ENCODE measurements around the gene DAGLB.
"Not testable (repeated sequence)": the region's sequence is repeated elsewhere in the genome, so short reads cannot be mapped to it uniquely, and the experiment has no call there.

The DAGLB gene

GRCh38 chr7:6394114-6394513 lies 53.6 kb downstream of the DAGLB start:
- no peak for DNase-seq

DNA sequence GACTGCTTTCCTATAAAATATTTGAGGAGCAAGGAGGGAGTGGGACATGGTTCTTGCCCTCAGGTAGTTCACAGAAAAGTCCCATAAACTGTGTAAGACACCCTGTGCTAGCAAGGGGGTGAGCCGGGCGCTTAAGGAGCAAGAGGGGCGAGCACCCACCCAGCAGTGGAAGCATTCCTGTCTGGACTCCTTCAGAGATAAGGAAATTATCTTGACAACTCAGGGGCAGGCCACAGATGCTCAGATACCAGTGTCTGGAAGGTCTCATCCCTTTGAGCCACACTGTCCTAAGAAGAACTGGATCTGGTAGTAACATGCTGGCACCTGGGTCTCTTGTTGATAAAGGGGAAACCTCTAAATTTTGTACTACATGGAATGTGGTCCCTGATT lies 54.1 kb downstream of the DAGLB start:
- no peak for DNase-seq

DNA sequence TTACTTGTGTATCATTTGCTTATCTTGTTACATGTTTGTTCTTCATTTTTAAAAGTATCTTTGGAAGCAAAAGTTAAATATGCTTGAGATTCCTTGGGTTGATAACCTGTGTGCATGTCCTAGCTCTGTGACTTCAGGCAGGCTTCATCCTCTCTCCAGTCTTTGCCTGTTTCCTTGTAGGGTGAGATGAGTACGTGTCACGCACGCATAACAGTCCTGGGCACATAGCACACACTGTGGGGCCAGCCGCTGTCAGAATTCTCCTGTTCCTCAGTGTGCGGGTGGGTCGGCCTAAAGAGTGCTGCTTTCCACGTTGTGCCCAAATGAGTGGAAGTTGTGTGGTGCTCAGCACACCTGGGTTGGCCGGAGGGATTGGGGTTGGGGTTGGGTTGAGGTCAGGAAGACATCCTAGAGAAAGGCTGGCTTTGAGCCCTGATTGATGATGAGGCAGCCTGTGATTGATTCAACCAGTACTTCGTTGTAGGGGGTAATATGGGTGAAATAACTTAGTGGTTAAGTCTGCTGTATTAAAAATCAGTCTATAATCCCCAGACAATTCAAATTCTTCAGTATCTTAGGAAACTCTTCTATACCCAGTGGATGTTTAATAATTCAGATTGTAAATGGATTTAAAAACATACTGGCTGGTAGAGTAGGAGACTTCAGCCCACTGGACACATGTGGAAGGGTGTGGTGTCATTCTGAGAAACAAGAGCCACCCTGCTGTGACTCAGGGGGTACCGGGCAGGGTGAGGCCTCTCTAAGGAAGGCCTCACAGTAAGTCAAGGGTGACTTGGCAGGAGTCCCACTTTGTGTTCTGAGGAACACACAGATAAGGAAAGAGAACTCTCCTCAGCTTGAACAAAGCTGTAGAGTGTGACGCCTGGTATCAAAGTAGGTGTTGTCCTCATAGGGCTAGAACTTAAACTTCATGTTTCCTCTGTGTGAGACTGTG lies 54.8 kb downstream of the DAGLB start:
- DNase-seq = peak; percentile 87

DNA sequence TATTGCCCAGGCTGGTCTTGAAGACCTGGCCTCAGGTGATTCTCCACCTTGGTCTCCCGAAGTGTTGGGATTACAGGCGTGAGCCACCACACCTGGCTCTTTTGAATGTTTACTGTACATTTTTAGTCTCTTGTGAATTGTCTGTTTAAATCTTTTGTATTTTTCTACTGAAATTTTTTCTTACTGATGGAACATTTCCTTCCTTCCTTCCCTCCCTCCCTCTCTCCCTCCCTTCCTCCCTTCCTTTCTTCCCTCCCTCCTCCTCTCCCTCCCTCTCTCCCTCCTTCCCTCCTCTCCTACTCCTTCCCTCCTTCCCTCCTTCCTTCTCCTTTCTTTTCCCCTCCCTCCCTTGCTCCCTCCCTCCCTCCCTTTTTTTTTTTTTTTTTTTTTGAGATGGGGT lies 58.0 kb downstream of the DAGLB start:
- no peak for DNase-seq

- no peak for DNase-seq
These were observed 59.9 kb downstream of the DAGLB start for GRCh38 chr7:6387734-6388294.

- no peak for DNase-seq
These were observed 61.0 kb downstream of the DAGLB start for GRCh38 chr7:6386779-6387178.

DNA sequence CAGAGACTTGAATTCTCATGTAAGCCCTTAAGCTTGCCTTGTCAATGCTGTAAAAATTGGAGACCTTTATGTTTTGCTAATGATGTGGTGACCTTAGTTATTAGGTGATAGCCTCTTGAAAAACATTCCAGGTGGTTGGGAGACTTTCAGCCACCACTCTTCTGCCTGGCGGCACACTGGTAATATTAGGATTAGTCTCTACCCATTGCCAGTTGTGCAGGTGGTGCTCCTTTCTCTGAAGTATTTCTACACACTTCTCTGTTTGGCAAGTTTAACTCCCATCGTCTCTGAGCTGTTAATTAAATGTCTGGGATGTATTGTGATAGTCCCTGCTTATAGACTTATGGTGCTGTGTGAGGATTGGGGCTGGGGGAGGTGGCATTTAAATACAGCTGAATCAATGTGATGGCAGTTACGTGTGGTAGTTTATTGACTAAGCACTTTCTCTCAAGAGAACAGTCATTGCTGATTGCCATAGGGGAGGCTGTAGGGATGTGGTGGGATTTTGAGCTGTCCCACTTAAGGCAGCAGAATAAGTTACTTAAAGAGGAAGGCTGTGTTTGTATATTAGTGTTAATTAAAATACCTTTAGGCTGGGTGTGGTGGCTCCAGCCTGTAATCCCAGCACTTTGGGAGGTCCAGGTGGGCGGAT lies 61.7 kb downstream of the DAGLB start:
- DNase-seq = no peak

GRCh38 chr7:6385110-6385781 lies 62.5 kb downstream of the DAGLB start:
- peak; percentile 95 for DNase-seq

- DNase-seq = no peak
These were observed 63.4 kb downstream of the DAGLB start for GRCh38 chr7:6384327-6384726.

GRCh38 chr7:6382817-6383216 lies 64.9 kb downstream of the DAGLB start:
- DNase-seq = no peak

DNA sequence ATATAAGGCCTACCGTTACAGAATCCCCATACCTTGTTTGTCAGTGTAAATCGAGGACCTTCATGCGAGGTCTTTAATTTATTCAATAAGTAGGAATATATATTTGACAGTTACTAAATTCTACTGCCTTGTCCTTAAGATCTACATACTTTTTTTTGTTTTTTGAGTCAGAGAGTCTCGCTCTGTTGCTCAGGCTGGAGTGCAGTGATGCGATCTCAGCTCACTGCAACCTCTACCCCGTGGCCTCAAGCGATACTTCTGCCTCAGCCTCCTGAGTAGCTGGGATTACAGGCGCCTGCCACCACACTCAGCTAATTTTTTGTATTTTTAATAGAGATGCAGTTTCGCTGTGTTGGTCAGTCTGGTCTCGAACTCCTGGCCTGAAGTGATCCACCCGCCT lies 65.9 kb downstream of the DAGLB start:
- not testable (repeated sequence) for DNase-seq

- no peak for DNase-seq
These were observed 67.3 kb downstream of the DAGLB start for GRCh38 chr7:6380310-6381095.

- DNase-seq = no peak
These were observed 67.9 kb downstream of the DAGLB start for GRCh38 chr7:6379886-6380285.

DNA sequence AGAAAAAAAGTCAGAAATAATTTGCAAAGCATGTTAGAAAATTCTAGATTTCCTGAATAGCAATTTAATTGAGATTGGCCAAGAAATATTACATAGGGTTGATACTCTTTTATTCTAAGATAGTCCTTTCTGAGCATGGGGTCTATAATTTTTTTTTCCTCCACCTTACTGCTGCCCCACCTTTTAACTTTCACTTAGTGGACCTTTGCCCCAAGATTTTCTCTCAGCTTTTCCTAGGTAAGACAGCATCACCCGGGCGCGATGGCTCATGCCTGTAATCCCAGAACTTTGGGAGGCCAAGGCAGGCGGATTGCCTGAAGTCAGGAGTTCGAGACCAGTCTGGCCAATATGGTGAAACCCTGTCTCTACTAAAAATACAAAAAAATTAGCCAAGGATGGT lies 69.2 kb downstream of the DAGLB start:
- DNase-seq = not testable (repeated sequence)

DNA sequence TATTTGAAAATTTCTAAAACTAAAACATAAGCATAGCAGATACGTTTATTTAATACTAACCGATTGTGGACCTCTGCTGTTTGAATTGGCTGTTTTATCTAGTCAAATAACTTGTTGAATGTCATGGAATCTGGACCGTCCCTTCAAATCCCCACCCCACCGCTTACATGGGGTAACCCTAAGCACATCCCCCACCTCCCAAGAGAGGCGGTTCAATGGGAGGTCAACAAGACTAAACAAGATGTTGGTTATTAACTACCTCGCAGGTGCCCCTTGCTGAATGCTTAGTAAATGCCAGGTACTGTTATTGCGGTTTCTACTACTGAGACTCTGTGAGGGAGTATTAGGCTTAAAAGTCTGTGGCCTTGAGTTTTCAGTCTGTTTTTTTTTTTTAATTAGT lies 70.9 kb downstream of the DAGLB start:
- DNase-seq = no peak

GRCh38 chr7:6375348-6376101 lies 72.2 kb downstream of the DAGLB start:
- peak; percentile 44 for DNase-seq

- peak; percentile 38 for DNase-seq
These were observed 80.0 kb downstream of the DAGLB start for GRCh38 chr7:6367701-6368211.

GRCh38 chr7:6365451-6365850 lies 82.3 kb downstream of the DAGLB start:
- DNase-seq = no peak

DNA sequence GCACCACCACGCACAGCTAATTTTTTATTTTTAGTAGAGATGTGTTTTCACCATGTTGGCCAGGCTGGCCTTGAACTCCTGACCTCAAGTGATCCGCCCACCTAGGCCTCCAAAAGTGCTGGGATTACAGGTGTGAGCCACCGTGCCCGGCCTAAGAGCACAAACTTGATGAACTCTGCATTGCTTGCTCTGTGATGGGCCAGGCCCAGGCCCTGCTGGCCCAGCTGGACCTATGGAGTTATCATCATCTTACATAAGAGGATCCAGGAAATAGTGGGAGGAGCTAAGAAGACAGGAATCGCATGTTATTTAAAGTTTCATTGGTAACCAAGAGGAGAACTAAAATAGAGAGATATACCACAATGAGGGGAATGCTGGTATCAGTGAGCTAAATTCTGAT lies 86.9 kb downstream of the DAGLB start:
- DNase-seq = no peak

GRCh38 chr7:6359734-6360133 lies 88.0 kb downstream of the DAGLB start:
- no peak for DNase-seq

Data from EL (cell line).